Lung (tissue), 12 donors: Measurements from ENCODE around the gene NTM. TPM values are rescaled to one million over a fixed set of nuclear protein-coding genes. Genes with fewer than 3 reads are reported as not detected.

ENCODE experiments used
- ATAC-seq: fragments of 200-7000 bp; cut with Tn5 transposase; one replicate; pipeline ENCODE4 v1.9.1; 2020; ENCODE audit warnings: moderate number of reproducible peaks; ENCODE audit not compliant: insufficient read depth, low FRiP score
- DNase-seq, 3 donors: peaks; one replicate each; pipeline ENCODE4 v3.0.0-alpha.2; 2013 to 2017
- H3K27ac ChIP-seq, 2 donors: one replicate each; pipeline ENCODE4 v1.5.1; 2013; ENCODE audit warnings: mild to moderate bottlenecking in 2 of 2, moderate library complexity in 2 of 2, control low read depth in 1 of 2, inconsistent platforms in 1 of 2, low read depth in 1 of 2, low read length in 1 of 2
- H3K27me3 ChIP-seq, 3 donors: one replicate each; pipeline ENCODE4 v1.5.1; 2013; ENCODE audit warnings: low read length in 2 of 3; ENCODE audit not compliant: control insufficient read depth in 3 of 3, insufficient read depth in 3 of 3
- H3K36me3 ChIP-seq, 4 donors: one replicate each; pipeline ENCODE4 v1.5.1; 2013; ENCODE audit warnings: low read length in 4 of 4, mild to moderate bottlenecking in 1 of 4, moderate library complexity in 1 of 4; ENCODE audit not compliant: control insufficient read depth in 4 of 4, insufficient read depth in 4 of 4
- H3K4me1 ChIP-seq, 5 donors: one replicate each; pipeline ENCODE4 v1.5.1; 2013; ENCODE audit warnings: low read length in 5 of 5, mild to moderate bottlenecking in 2 of 5, moderate library complexity in 1 of 5; ENCODE audit not compliant: control insufficient read depth in 5 of 5, insufficient read depth in 5 of 5
- H3K4me3 ChIP-seq: one replicate; pipeline ENCODE4 v1.5.1; 2013; ENCODE audit warnings: mild to moderate bottlenecking, control low read depth, moderate library complexity
- H3K9ac ChIP-seq, 2 donors: one replicate each; pipeline ENCODE4 v1.5.1; 2013; ENCODE audit warnings: low read length in 2 of 2, control low read depth in 1 of 2; ENCODE audit not compliant: insufficient read depth in 1 of 2
- H3K9me3 ChIP-seq, 4 donors: one replicate each; pipeline ENCODE4 v1.5.1; 2013; ENCODE audit warnings: low read length in 3 of 4, mild to moderate bottlenecking in 1 of 4, moderate library complexity in 1 of 4; ENCODE audit not compliant: control insufficient read depth in 4 of 4, insufficient read depth in 3 of 4
- whole genome bisulfite sequencing, 2 donors: extraction: QIAGEN DNeasy Blood & Tissue Kit; methylation state at CpG; one replicate each; pipeline ENCODE4 v1.1.7; 2013; 5-methylcytosine and 5-hydroxymethylcytosine counted together
- polyA plus RNA-seq, 2 donors: library from polyadenylated mRNA; stranded (reverse); fragments of 200-250 nt; gene quantifications; one replicate each; pipeline ENCODE4 v1.2.1, GENCODE V29; 2013
- total RNA-seq, 2 donors: library from RNA; depleted of rRNA in 1 of 2; stranded (reverse); fragments of >200 nt in 1 of 2; gene quantifications; one replicate each; pipeline ENCODE4 v1.2.1, GENCODE V29; 2014 to 2021
- TF ChIP-seq, protein P1 (sequence below): IDR thresholded peaks from 2 replicates; pipeline ENCODE4 v1.5.1; 2012; ENCODE audit warnings: mild to moderate bottlenecking; ENCODE audit errors: control extremely low read depth, extremely low read depth
- donor health status: control.
- donor health status: control.
- donor health status: Bipolar disorder and iron deficiency.
- donor health status: healthy.
- donor health status: DM: yes; HTN: yes; CAD: no.

The NTM gene
- total and polyA plus RNA-seq, 4 donors: 0.39 to 30.9 (median 7.2) TPM

DNA sequence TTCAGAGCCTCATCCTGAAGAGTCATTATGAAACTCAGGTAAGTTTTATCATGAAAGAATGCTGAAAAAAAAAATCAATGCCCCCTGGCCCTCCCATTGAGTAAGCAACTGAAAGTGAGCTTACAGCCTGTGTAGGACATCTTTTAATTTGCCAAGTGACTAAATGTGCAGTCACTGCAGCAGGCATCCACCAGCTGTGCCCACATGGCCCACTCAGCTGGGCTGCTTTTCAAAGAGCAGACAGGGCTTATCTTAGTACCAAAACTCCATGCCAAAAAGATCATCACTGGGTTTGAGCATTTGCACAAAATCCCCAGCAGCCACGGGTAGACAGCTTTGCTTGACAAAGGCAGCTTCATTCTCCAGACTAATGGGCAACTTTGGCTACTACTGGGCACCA is 709.7 kb downstream of the NTM start:
- H3K36me3 ChIP-seq: no peaks in the 10 kb centered on the region
- peaks cover 0 to 3% (median 0%) of the 10 kb centered on the region in 5 donors for H3K4me1 ChIP-seq
- no peak overlapping the region for H3K27ac ChIP-seq
- H3K9ac ChIP-seq: no peak overlapping the region
- DNase-seq (no peak), ATAC-seq (no peak)
- H3K4me3 ChIP-seq: no peak overlapping the region
- peaks cover 0 to 18% (median 5%) of the 10 kb centered on the region in 4 donors for H3K9me3 ChIP-seq
- H3K27me3 ChIP-seq: no peaks in the 10 kb centered on the region
- TF ChIP-seq, protein P1, sequence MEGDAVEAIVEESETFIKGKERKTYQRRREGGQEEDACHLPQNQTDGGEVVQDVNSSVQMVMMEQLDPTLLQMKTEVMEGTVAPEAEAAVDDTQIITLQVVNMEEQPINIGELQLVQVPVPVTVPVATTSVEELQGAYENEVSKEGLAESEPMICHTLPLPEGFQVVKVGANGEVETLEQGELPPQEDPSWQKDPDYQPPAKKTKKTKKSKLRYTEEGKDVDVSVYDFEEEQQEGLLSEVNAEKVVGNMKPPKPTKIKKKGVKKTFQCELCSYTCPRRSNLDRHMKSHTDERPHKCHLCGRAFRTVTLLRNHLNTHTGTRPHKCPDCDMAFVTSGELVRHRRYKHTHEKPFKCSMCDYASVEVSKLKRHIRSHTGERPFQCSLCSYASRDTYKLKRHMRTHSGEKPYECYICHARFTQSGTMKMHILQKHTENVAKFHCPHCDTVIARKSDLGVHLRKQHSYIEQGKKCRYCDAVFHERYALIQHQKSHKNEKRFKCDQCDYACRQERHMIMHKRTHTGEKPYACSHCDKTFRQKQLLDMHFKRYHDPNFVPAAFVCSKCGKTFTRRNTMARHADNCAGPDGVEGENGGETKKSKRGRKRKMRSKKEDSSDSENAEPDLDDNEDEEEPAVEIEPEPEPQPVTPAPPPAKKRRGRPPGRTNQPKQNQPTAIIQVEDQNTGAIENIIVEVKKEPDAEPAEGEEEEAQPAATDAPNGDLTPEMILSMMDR: no peak
- WGBS, 2 donors: 58 to 61% methylated on average over 1 of the region's 1 CpG

DNA sequence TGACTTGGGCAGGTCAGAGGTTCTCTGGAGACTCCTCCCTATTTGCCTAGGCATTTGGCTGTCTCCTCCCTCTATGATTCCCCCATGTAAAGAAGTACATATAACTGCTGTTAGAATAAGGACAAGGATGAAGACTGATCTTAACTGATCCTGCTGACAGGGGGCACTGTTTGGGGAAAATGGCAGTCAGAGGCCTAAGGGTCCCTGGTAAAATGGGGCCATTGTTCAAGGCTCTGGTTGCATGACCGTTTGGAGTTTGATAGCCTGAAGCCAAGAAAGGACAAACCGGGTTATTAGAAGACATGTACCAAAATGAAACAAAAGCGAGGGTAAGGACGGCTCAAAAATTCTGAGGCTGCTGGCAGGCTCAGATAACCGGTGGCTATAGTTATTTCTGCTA is 712.2 kb downstream of the NTM start:
- DNase-seq (no peak), ATAC-seq (no peak)
- H3K9me3 ChIP-seq: peaks cover 0 to 30% (median 11%) of the 10 kb centered on the region in 4 donors
- 79 to 94% methylated on average over 5 of the region's 5 CpGs for WGBS, 2 donors
- no peak overlapping the region for H3K27ac ChIP-seq
- no peaks in the 10 kb centered on the region for H3K36me3 ChIP-seq
- TF ChIP-seq, protein P1: no peak
- H3K9ac ChIP-seq: no peak overlapping the region
- peaks cover 0 to 3% (median 0%) of the 10 kb centered on the region in 5 donors for H3K4me1 ChIP-seq
- H3K4me3 ChIP-seq: no peak overlapping the region
- H3K27me3 ChIP-seq: no peaks in the 10 kb centered on the region

DNA sequence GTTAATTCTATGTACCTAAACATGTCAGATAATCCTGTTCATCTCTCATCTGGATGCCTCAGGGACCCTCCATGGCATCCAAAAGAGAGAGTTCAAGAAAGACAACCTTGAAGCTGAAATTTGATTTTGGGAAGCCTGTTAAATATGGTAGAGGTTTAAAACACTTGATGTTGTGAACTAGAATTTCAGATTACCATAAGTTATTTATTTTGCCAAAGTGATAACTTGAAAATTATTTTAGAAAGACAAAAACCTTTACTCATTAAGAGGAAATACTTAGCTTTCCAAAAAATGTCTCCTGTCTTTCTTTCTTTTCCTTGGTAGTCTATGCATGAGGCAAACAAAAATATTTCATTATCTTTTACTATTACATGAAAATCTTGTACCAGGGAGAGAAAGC is 714.0 kb downstream of the NTM start:
- H3K27ac ChIP-seq: no peak overlapping the region
- TF ChIP-seq, protein P1: no peak
- H3K4me3 ChIP-seq: no peak overlapping the region
- H3K9ac ChIP-seq: no peak overlapping the region
- no peaks in the 10 kb centered on the region for H3K36me3 ChIP-seq
- no peaks in the 10 kb centered on the region for H3K27me3 ChIP-seq
- peaks cover 0 to 2% (median 0%) of the 10 kb centered on the region in 5 donors for H3K4me1 ChIP-seq
- DNase-seq (no peak), ATAC-seq (no peak)
- peaks cover 0 to 30% (median 13%) of the 10 kb centered on the region in 4 donors for H3K9me3 ChIP-seq

DNA sequence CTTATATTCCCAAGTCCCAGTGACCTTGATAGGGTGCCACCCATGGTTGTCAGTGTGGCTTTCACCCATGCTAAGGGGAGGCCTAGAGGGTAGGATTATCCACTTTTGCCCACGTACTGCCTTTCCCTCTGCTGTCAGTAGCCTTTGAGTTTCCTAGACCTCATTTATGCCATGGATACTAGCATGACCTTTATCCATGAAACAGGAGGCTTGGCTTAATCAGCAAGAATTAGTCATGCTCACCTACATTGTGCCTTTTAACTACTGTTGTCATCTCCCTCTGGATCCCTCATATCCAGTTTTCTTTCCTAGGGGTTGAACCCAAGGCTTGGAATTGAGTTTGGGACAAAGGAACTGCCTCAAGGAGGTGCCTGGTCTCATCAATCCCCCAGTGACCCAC is 716.7 kb downstream of the NTM start:
- ATAC-seq: no peak
- 64 to 75% methylated on average over 1 of the region's 1 CpG for WGBS, 2 donors
- Histone ChIP-seq H3K27me3 (no peaks in the 10 kb centered on the region), H3K36me3 (no peaks in the 10 kb centered on the region), H3K9me3 (peaks cover 0 to 29% (median 12%) of the 10 kb centered on the region in 4 donors), H3K4me3 (no peak overlapping the region), H3K27ac (no peak overlapping the region), H3K4me1 (no peaks in the 10 kb centered on the region), H3K9ac (no peak overlapping the region)
- TF ChIP-seq, protein P1: no peak
- no peak for DNase-seq
